ENCODE results near the gene ELMOD1.

The ELMOD1 gene

GRCh38 chr11:107713009-107713408 is 122.1 kb downstream of the ELMOD1 start:
- in situ Hi-C loops (cut with HindIII; ENCODE audit: low sequenced_read_pairs), result no loop called here

Measured in DLD1 (cell line).